Forelimb muscle (tissue), 1 donor: ENCODE data around the gene GNGT2. TPM values are rescaled to one million over a fixed set of nuclear protein-coding genes. Genes with fewer than 3 reads are reported as not detected.

ENCODE experiments used
- DNase-seq: peaks from one replicate; pipeline ENCODE4 v3.0.0-alpha.2; 2013; ENCODE audit warnings: low read depth
- polyA plus RNA-seq: library from polyadenylated mRNA; unstranded; fragments of 120-200 nt; gene quantifications from one replicate; pipeline ENCODE4 v1.2.1, GENCODE V29; 2013; ENCODE audit not compliant: insufficient read length

The GNGT2 gene
- polyA plus RNA-seq, 1 donor = 1.2 TPM

DNA sequence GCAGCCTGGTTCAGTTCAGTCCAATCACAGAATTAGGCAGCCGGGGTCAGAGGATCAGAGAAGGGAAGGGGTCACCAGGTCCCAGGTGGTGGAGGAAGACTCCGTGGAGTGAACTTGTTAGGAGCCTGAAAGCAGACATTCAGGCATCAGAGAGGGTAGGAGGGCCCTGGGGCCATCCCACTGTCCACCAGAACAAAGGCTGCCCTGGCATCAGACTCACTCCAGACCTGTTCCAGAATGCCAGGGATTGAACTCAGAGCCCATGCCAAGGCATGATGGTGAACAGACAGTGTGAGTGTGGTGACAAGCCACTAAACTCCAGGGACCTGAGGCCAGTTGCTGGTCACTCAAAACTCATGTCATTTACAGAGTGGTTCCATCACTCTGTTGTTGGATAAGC, 40.2 kb downstream of the GNGT2 start:
- no peak for DNase-seq

DNA sequence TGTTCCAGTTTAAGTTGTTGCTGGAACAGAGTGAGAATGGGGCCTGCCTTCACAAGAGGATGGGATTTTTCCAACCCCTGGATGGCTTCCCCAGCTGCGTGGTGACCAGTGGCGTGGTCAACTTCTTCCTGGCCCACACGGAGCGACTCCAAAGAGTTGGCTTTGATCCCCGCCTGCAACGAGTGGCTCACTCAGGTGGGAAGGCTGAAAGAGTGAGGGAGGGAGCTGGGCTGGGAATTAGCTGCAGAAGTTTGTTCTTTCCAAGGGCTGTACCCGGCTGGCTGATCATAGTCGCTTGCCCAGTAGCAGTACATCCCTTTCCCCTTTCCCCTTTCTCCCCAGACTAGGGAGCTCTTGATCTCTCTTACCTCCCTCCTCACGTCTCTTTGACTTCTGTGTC, 41.7 kb downstream of the GNGT2 start:
- DNase-seq = no peak

DNA sequence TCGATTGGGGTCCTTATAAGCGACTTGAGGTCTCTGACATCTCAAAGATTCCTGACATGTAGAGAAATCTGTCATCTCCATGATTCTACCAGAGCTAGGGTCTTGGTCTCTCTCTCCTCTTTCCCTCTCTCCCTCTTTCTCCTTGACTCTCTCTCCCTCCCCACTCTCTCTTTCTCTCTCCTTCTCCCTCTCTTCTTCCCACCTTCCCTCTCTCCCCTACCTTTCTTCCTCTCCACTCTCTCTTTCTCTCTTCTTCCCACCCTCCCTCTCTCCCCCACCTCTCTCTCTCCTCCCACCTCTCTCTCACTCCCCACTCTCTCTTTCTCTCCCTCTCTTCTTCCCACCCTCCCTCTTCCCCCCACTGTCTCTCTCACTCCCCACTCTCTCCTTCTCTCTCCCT, 45.2 kb downstream of the GNGT2 start:
- DNase-seq = no peak

DNA sequence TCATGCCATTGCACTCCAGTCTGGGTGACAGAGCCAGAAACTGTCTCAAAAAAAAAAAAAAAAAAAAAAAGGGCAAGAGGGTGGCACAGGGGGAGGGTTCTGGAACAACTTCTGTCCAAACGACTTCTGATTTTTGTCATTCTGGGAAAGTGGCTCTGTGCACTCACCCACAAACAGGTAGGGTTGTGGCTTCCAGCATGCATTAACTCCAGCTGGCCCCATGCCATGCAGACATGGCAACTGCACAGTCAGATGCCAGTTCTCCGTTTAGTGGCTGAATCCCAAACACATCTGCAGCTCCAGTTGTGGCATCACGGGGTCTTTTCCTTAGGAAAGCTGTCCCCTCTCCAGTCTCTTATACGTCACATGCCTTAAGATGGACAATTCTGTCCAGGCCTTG, 47.5 kb downstream of the GNGT2 start:
- DNase-seq = no peak

DNA sequence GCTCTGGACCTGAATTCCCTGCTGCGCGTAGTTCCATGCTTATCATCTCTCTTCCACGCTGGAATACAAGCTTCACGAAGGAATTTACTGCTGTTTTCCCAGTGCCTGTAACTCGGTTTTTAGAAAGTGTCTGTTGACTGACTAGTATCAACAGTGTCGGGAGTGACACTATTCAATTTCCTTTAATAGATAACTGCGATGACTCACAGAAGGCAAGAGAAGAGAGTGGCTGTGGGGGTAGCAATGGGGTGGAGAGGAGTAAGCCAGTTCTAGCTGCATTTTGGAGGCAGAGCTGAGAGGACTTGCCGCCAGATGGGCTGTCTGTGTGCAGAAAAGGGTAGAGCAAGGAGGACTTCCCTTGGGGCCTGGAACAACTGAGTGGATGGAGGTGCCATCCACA, 52.6 kb downstream of the GNGT2 start:
- no peak for DNase-seq

DNA sequence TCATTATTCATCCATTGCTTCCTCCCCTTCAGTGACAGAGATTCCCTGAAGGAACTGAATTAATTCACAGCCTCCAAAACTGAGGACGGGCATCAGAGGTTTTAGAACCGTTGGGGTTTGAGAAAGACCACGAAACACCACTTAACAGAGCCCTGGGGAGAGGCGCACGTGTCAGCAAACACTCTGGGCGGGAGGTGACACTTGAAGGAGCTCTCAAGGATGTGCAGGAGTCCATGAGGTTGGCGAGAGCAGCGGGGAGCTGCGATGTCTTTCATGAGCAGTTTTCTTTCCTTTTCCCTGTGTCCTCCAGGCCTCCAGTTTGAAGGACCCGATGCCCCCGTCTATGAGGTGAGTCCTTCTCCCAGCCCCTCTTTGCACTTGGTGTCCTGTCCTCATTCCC, 54.1 kb downstream of the GNGT2 start:
- DNase-seq = no peak

Other genes with a start within 250 kb of the GNGT2 start
- not detected for gene GIP, start 242.0 kb downstream of the GNGT2 start, polyA plus RNA-seq
- gene IGF2BP1, start 213.2 kb downstream of the GNGT2 start, polyA plus RNA-seq = 10.5 TPM
- 0.16 TPM for gene B4GALNT2, start 77.8 kb downstream of the GNGT2 start, polyA plus RNA-seq
- gene ABI3, start 133 bp upstream of the GNGT2 start, polyA plus RNA-seq = 3.4 TPM
- gene PHOSPHO1, start 20.2 kb upstream of the GNGT2 start, polyA plus RNA-seq = 18.9 TPM
- 15.1 TPM for gene ZNF652, start 151.7 kb upstream of the GNGT2 start, polyA plus RNA-seq
- gene PHB1, start 204.3 kb upstream of the GNGT2 start, polyA plus RNA-seq = 133 TPM